Right lobe of liver (tissue), 6 donors: Measurements from ENCODE around the gene HOXA4. TPM values are rescaled to one million over a fixed set of nuclear protein-coding genes. Genes with fewer than 3 reads are reported as not detected.

Experiments
- ATAC-seq, 4 donors: fragments of 200-7000 bp; cut with Tn5 transposase; one replicate each; pipeline ENCODE4 v1.9.1; 2020; ENCODE audit warnings: mild to moderate bottlenecking in 4 of 4, moderate library complexity in 4 of 4
- DNase-seq, 3 donors: peaks; one replicate each; pipeline ENCODE4 v3.0.0-alpha.2; 2020
- H3K27ac ChIP-seq, 3 donors: fragments of 200-600 bp; one replicate each; pipeline ENCODE4 v1.8.0; 2022
- H3K27me3 ChIP-seq, 2 donors: fragments of 200-600 bp; one replicate each; pipeline ENCODE4 v1.8.0; 2022
- H3K36me3 ChIP-seq, 4 donors: fragments of 200-600 bp; sonication (generic) in 1 of 4; one replicate each; pipeline versions ENCODE4 v1.5.1 to v1.8.0; 2017 to 2022; ENCODE audit warnings: control low read depth in 1 of 4
- H3K4me1 ChIP-seq, 4 donors: fragments of 200-600 bp; sonication (generic) in 1 of 4; one replicate each; pipeline versions ENCODE4 v1.5.1 to v1.8.0; 2017 to 2022; ENCODE audit warnings: control low read depth in 1 of 4
- H3K4me3 ChIP-seq, 3 donors: fragments of 200-600 bp; one replicate each; pipeline ENCODE4 v1.8.0; 2022
- H3K9me3 ChIP-seq, 4 donors: fragments of 200-600 bp; sonication (generic) in 1 of 4; one replicate each; pipeline versions ENCODE4 v1.5.1 to v1.8.0; 2017 to 2022; ENCODE audit warnings: control low read depth in 1 of 4
- POLR2A ChIP-seq: fragments of 450-650 bp; IDR thresholded peaks from one replicate; pipeline ENCODE4 v1.6.1; 2017; ENCODE audit warnings: antibody characterized with exemption, mild to moderate bottlenecking
- WGBS: methylation state at CpG from one replicate; pipeline ENCODE4 v1.1.6; 2018; ENCODE audit warnings: low coverage, low lambda C conversion rate; ENCODE audit not compliant: insufficient coverage; ENCODE audit errors: missing lambda C conversion rate; 5-methylcytosine and 5-hydroxymethylcytosine counted together
- intact Hi-C, 2 donors: fragments of 100-400 bp; cut with DNase I; formaldehyde crosslinking; loops; one replicate each; pipeline versions ENCODE4 v1.11.2 to v1.14.1; 2022
- total RNA-seq, 6 experiments: library from RNA; depleted of rRNA in 2 of 6; stranded (reverse); fragments of >200 nt in 2 of 6; fragmentation: NEBNext Ultra II Directional in 3 of 6; extraction: Animal tissue kit (Norgen Biotek cat#: 25700) in 3 of 6; gene quantifications; one replicate each; pipeline versions ENCODE4 v1.1.0 to v1.2.4, GENCODE V29; 2016 to 2023
- TF ChIP-seq, protein P1 (sequence below), 4 donors: fragments of 200-600 bp in 3 of 4; fragments of 450-650 bp in 1 of 4; IDR thresholded peaks; one replicate each; pipeline versions ENCODE4 v1.5.1 to v1.8.0; 2016 to 2022; ENCODE audit warnings: antibody characterized with exemption in 4 of 4, mild to moderate bottlenecking in 2 of 4
- donor health status: DM: no; HTN: yes; CAD: no.
- donor health status: DM: no; HTN: no; CAD: no.
- donor health status: DM: no; HTN: no; CAD: no.
- donor health status: DM: no; HTN: yes; CAD: no.
- donor health status: DM: no; HTN: yes; CAD: no.

Gene HOXA4
- total RNA-seq, 6 experiments from 2014 or later = 0.55 to 1.6 (median 0.75) TPM; not detected in 1

DNA sequence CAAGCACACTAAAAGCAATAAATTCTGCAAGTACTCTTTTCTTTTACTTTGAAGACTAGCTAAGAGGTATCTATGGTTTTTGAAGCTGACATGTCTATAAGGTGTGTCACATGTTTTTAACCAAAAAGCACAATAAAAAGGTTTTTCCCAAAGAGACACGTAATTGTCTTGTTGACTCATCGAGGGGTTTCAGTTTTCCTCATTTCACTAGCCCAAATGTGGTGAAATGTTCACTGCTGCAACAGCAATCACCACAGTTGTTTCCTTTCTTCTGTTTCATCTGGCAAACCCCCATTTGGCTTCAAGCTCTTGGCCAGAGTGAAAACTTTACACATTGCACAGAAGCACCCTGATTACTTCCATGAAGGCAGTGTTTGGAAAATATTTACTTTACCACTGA is 3.8 kb upstream of the HOXA4 start:
- Histone ChIP-seq H3K27ac (no peak overlapping the region), H3K9me3 (no peaks in the 10 kb centered on the region), H3K4me1 (no peaks in the 10 kb centered on the region), H3K27me3 (peaks cover 3 to 34% of the 10 kb centered on the region in 2 donors), H3K4me3 (no peak overlapping the region), H3K36me3 (no peaks in the 10 kb centered on the region)
- intact Hi-C loops = no loop called here
- DNase-seq (no peak), ATAC-seq (no peak)
- TF ChIP-seq, protein P1, sequence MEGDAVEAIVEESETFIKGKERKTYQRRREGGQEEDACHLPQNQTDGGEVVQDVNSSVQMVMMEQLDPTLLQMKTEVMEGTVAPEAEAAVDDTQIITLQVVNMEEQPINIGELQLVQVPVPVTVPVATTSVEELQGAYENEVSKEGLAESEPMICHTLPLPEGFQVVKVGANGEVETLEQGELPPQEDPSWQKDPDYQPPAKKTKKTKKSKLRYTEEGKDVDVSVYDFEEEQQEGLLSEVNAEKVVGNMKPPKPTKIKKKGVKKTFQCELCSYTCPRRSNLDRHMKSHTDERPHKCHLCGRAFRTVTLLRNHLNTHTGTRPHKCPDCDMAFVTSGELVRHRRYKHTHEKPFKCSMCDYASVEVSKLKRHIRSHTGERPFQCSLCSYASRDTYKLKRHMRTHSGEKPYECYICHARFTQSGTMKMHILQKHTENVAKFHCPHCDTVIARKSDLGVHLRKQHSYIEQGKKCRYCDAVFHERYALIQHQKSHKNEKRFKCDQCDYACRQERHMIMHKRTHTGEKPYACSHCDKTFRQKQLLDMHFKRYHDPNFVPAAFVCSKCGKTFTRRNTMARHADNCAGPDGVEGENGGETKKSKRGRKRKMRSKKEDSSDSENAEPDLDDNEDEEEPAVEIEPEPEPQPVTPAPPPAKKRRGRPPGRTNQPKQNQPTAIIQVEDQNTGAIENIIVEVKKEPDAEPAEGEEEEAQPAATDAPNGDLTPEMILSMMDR (IDR thresholded peaks at IDR 0.05) = no peak
- TF ChIP-seq POLR2A = no peak
- WGBS = 20% methylated on average over 2 of the region's 2 CpGs

DNA sequence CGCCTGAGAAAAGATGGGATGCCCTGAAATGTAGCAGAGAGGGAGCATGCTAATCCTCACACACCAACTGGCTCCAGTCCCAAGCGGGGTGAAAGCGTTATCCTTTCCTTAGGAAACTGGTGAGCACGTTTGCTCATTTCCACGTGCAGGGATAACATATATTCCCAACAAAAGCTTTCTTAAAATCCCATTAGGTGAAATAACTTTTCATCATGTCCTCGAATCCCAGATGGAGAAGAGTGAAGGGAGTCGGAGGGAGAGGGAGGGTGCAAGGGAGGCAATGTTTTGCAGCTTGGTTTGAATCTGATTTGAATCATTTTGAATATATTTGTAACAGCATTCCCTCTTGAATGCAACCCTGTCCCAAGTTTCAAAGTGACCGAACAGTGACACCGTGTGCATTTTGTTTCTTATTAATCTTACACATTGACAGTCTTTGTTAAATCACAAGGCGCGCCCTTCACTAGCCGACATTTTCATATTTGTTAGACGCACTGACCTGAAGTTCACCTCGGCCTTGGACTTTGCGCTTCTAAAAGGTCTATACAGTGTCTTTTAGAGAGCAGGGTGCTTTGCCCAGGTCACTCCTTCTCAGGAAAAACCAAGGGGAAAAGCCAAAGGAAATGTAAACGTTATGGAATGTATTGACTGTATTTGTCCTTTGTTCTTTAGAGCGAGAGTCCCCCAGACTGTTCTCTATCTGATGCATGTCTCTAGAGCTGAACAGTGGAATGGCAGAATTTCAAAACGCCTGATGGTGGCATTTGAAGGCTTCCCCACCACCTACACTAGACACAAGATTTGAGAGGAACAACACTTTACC is 3.1 kb upstream of the HOXA4 start:
- ATAC-seq = no peak
- no peaks in the 10 kb centered on the region for H3K36me3 ChIP-seq
- intact Hi-C loops = no loop called here
- no peak overlapping the region for H3K4me3 ChIP-seq
- no peak for TF ChIP-seq POLR2A
- TF ChIP-seq, protein P1 (IDR thresholded peaks at IDR 0.05) = no peak
- H3K9me3 ChIP-seq = no peaks in the 10 kb centered on the region
- H3K4me1 ChIP-seq = no peaks in the 10 kb centered on the region
- no peak overlapping the region for H3K27ac ChIP-seq
- peaks cover 0 to 31% of the 10 kb centered on the region in 2 donors for H3K27me3 ChIP-seq
- WGBS = 30% methylated on average over 18 of the region's 18 CpGs
- no peak for DNase-seq

DNA sequence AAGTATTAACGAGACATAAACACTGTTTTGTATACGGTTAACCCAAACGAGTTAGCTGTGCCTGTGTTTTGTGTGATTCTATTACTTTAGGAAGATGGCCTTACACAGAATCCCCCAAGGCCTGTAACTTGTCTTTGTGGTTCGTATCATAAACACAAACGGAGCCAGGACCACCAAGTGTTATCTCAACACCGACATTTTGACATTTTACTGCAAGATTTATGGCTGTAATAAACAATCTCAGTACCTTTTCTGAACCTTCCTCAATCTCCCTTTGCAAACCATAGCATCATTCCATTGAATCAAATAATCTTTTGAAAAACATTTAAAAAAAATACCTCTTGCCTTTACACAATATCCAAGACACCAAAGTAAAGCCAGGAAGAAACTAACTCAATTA is 2.4 kb upstream of the HOXA4 start:
- no peaks in the 10 kb centered on the region for H3K36me3 ChIP-seq
- 30% methylated on average over 6 of the region's 6 CpGs for WGBS
- intact Hi-C loops = no loop called here
- no peak overlapping the region for H3K4me3 ChIP-seq
- no peak for ATAC-seq
- H3K9me3 ChIP-seq = no peaks in the 10 kb centered on the region
- TF ChIP-seq, protein P1 (IDR thresholded peaks at IDR 0.05) = no peak
- TF ChIP-seq POLR2A = no peak
- H3K4me1 ChIP-seq = no peaks in the 10 kb centered on the region
- no peak overlapping the region for H3K27ac ChIP-seq
- no peak for DNase-seq
- H3K27me3 ChIP-seq = peaks cover 0 to 27% of the 10 kb centered on the region in 2 donors

DNA sequence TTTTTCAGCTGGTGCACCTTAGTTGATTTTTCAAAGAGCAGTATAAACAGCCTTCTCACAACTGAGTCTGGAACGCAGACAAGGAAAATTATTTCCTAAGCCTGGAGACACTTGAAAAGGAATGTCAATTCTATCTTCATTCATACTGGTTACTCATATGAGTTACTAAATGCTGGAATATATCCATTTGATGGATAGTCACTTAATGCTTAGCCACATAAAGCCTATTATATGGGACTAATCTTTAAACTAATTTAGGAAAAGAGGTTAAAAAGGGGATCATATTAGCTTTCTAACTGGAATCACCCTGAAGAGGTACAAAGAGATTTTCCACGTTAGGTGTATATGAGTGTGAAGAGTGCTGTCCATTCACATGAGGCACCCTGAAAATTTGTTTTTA is 1.7 kb upstream of the HOXA4 start:
- Histone ChIP-seq H3K4me3 (no peak overlapping the region), H3K9me3 (no peaks in the 10 kb centered on the region), H3K27me3 (peaks cover 0 to 27% of the 10 kb centered on the region in 2 donors), H3K36me3 (no peaks in the 10 kb centered on the region), H3K27ac (no peak overlapping the region), H3K4me1 (no peaks in the 10 kb centered on the region)
- intact Hi-C loops = no loop called here
- ATAC-seq = no peak
- 27% methylated on average over 2 of the region's 2 CpGs for WGBS
- TF ChIP-seq, protein P1 (IDR thresholded peaks at IDR 0.05) = no peak
- TF ChIP-seq POLR2A = no peak
- no peak for DNase-seq
